Loucy (cell line): Measurements from ENCODE around the gene NUP107.

ENCODE experiments used
- EZH2phosphoT487 ChIP-seq: fragments of 200-600 bp; IDR thresholded peaks from 2 replicates; pipeline ENCODE4 v1.6.1; 2018; ENCODE audit warnings: antibody characterized with exemption, mild to moderate bottlenecking, moderate library complexity, borderline replicate concordance
- TF ChIP-seq, protein P1 (sequence below): fragments of 200-600 bp; sonication (generic); conservative IDR thresholded peaks from 2 replicates; pipeline ENCODE4 v1.5.1; 2014; ENCODE audit warnings: mild to moderate bottlenecking, antibody characterized with exemption, low read length

DNA sequence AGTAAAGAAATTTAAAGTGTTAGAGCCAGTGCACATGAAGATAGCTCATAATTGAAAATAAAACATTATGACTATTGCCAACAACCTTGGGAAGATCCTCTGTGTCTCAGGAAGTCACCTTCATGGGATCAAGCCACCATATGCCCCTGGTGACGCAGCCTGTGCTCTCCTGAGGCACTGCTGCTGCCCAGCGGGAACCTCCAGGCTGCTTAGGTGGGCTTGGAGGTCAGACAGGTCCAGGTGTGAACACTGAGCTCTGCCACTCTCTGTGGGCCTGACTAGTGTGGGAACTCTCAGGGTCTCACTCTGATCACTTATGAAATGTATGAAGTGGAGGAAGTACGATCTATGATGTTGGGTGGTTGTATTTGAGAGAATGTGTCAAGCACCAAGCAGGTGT is 75.9 kb downstream of the NUP107 start:
- TF ChIP-seq, protein P1, sequence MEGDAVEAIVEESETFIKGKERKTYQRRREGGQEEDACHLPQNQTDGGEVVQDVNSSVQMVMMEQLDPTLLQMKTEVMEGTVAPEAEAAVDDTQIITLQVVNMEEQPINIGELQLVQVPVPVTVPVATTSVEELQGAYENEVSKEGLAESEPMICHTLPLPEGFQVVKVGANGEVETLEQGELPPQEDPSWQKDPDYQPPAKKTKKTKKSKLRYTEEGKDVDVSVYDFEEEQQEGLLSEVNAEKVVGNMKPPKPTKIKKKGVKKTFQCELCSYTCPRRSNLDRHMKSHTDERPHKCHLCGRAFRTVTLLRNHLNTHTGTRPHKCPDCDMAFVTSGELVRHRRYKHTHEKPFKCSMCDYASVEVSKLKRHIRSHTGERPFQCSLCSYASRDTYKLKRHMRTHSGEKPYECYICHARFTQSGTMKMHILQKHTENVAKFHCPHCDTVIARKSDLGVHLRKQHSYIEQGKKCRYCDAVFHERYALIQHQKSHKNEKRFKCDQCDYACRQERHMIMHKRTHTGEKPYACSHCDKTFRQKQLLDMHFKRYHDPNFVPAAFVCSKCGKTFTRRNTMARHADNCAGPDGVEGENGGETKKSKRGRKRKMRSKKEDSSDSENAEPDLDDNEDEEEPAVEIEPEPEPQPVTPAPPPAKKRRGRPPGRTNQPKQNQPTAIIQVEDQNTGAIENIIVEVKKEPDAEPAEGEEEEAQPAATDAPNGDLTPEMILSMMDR, result no peak
- TF ChIP-seq EZH2phosphoT487, result no peak
